MCF 10A (cell line): Measurements from ENCODE around the gene SLC8A3. TPM values are rescaled to one million over a fixed set of nuclear protein-coding genes. Genes with fewer than 3 reads are reported as not detected.
A peak's percentile ranks its signal among the peaks of the same experiment; 100 is the strongest.

Experiments used
- BruUV-seq: library from RNA; stranded (reverse); fragments of 400-500 nt; replicated peaks from 2 replicates; lab custom pipeline; 2021; lab: Mats Ljungman, UMichigan
- CTCF ChIA-PET: fragments of 300-600 bp; sonication (Branson Sonifier 250); formaldehyde crosslinking; extraction: SDS; loops from one replicate; lab custom pipeline; 2021; ENCODE audit warnings: antibody characterized with exemption, inconsistent platforms; lab: Yijun Ruan, JAX
- POLR2A ChIA-PET: fragments of 300-600, 350-650 bp; sonication (Branson Sonifier 250); formaldehyde crosslinking; extraction: SDS; loops from one replicate; lab custom pipeline; 2020; ENCODE audit warnings: antibody characterized with exemption, inconsistent platforms; lab: Yijun Ruan, JAX
- DNase-seq: peaks from one replicate; pipeline ENCODE4 v3.0.0-alpha.2; 2018; ENCODE audit not compliant: unreplicated experiment
- H3K27ac Mint-ChIP-seq: one replicate; pipeline ENCODE4 v1.8.0; 2022; ENCODE audit warnings: mild to moderate bottlenecking, low read depth, mixed read lengths; ENCODE audit not compliant: unreplicated experiment
- H3K27me3 Mint-ChIP-seq: one replicate; pipeline ENCODE4 v1.8.0; 2022; ENCODE audit warnings: mixed read lengths; ENCODE audit not compliant: insufficient read depth, unreplicated experiment
- H3K36me3 Mint-ChIP-seq: one replicate; pipeline ENCODE4 v1.8.0; 2022; ENCODE audit warnings: mild to moderate bottlenecking, moderate library complexity, mixed read lengths; ENCODE audit not compliant: insufficient read depth, unreplicated experiment
- H3K4me1 Mint-ChIP-seq: one replicate; pipeline ENCODE4 v1.8.0; 2022; ENCODE audit warnings: mixed read lengths; ENCODE audit not compliant: insufficient read depth, unreplicated experiment
- H3K4me3 Mint-ChIP-seq: one replicate; pipeline ENCODE4 v1.8.0; 2022; ENCODE audit warnings: mild to moderate bottlenecking, moderate library complexity, mixed read lengths; ENCODE audit not compliant: unreplicated experiment
- H3K9me3 Mint-ChIP-seq: one replicate; pipeline ENCODE4 v1.8.0; 2022; ENCODE audit warnings: mixed read lengths; ENCODE audit not compliant: unreplicated experiment
- intact Hi-C: fragments of 100-400 bp; cut with micrococcal nuclease; formaldehyde crosslinking; loops from 2 replicates; pipeline ENCODE4 v1.14.1; 2022
- total RNA-seq: library from RNA; stranded (reverse); gene quantifications from 2 replicates; pipeline ENCODE4 v1.2.3, GENCODE V29; 2022
- TF ChIP-seq, protein P1 (sequence below): fragments of 200-600 bp; IDR thresholded peaks from one replicate; pipeline ENCODE4 v1.8.0; 2022; ENCODE audit warnings: antibody characterized with exemption, mild to moderate bottlenecking; ENCODE audit not compliant: unreplicated experiment

Gene SLC8A3
- total RNA-seq, 1 experiment from 2014 or later: not detected

DNA sequence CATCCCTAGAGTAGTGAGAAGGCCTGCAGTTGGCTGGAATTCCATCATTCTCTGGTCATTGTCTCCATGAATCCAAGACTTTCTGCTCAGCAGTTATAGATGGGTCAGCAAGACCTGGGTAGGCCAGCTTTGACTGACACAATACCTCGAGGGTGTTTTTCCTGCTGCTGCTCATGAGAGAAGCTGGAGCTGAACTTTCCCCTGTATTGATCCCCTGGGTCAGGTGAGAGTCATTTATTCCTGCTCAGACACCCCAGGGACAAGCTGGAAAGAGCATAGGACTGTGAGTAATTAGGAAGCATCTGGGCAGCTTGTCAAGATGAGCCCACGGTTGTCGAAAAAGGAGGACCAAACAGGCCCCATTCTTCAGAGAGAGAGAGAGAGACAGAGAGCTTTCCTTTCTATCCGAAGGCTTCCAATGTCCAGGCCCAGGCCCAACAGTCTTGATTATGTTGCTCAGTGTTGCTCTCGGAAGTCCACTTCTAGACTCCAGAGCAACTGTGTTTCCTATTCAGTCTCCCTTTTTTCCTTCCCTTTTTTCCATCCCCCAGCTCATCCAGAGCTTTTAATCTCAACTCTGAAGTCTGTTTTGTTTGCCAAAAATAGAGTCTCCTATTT lies 131.1 kb downstream of the SLC8A3 start:
- DNase-seq: no peak
- H3K36me3 Mint-ChIP-seq: no peaks in the 10 kb centered on the region
- H3K27ac Mint-ChIP-seq: no peak overlapping the region
- TF ChIP-seq, protein P1, sequence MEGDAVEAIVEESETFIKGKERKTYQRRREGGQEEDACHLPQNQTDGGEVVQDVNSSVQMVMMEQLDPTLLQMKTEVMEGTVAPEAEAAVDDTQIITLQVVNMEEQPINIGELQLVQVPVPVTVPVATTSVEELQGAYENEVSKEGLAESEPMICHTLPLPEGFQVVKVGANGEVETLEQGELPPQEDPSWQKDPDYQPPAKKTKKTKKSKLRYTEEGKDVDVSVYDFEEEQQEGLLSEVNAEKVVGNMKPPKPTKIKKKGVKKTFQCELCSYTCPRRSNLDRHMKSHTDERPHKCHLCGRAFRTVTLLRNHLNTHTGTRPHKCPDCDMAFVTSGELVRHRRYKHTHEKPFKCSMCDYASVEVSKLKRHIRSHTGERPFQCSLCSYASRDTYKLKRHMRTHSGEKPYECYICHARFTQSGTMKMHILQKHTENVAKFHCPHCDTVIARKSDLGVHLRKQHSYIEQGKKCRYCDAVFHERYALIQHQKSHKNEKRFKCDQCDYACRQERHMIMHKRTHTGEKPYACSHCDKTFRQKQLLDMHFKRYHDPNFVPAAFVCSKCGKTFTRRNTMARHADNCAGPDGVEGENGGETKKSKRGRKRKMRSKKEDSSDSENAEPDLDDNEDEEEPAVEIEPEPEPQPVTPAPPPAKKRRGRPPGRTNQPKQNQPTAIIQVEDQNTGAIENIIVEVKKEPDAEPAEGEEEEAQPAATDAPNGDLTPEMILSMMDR: no peak
- no TSS peak for BruUV-seq
- peaks cover 48% of the 10 kb centered on the region for H3K27me3 Mint-ChIP-seq
- no peak overlapping the region for H3K4me3 Mint-ChIP-seq
- peaks cover 10% of the 10 kb centered on the region for H3K4me1 Mint-ChIP-seq
- no peaks in the 10 kb centered on the region for H3K9me3 Mint-ChIP-seq
- intact Hi-C loops: no loop called here
- CTCF ChIA-PET: interaction anchor here (0.5 to 3.2 kb wide), 4 partner anchors 11 to 429 kb away, joined by 3 to 25 read pairs (median 12); no protein-coding TSS in a partner anchor
- POLR2A ChIA-PET: no interaction called here

DNA sequence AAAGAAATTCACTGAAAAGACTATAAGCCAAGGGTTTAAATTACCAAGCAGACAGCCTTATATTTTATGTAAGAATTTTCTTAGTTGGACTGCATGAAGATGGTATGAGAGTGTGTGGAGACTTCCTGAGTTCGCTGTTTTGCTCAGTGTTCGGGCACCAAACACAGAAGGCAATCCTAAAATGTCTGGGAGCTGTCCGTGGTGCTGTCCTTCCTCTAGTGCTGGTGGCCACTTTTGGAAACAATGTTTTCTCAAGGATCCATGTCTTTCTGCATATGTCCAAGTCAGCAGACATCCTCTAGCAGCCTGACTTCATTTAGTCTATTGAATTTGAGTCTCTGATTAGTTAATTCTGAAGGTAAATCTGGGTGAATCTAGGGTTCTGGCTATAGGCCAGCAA lies 135.8 kb downstream of the SLC8A3 start:
- POLR2A ChIA-PET: no interaction called here

DNA sequence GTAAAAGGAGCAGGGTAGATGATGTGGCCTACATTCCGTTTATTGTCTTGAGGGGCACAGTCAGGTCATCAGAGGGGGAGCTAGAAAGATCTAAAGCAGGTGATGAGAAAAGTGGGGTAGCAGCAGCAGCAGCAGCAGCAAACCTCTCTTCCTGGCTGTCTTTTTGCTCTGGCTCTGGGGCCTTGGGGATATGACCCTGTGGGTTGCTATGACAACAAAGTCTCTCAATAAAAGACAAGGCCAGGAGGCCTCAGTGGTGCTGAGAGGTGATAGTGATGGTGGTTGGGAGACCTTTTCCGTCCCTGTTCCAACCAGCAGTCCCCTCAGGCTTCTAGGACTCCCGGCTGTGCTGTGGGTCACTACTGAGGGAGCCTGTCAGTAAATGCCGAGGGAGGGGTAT lies 138.6 kb downstream of the SLC8A3 start:
- no peak overlapping the region for H3K27ac Mint-ChIP-seq
- no peak for DNase-seq
- peaks cover 15% of the 10 kb centered on the region for H3K27me3 Mint-ChIP-seq
- no peaks in the 10 kb centered on the region for H3K9me3 Mint-ChIP-seq
- no TSS peak for BruUV-seq
- H3K4me3 Mint-ChIP-seq: no peak overlapping the region
- H3K4me1 Mint-ChIP-seq: peaks cover 12% of the 10 kb centered on the region
- POLR2A ChIA-PET: no interaction called here
- intact Hi-C loops: no loop called here
- CTCF ChIA-PET: interaction anchor here (0.5 to 0.7 kb wide), 2 partner anchors 70 to 248 kb away, joined by 3 read pairs; no protein-coding TSS in a partner anchor
- no peaks in the 10 kb centered on the region for H3K36me3 Mint-ChIP-seq
- TF ChIP-seq, protein P1: no peak

More for the DNA sequence above, 135.8 kb downstream of the SLC8A3 start:
- TF ChIP-seq, protein P1: no peak
- Mint-ChIP-seq H3K27me3 (peaks cover 43% of the 10 kb centered on the region), H3K4me1 (no peaks in the 10 kb centered on the region), H3K4me3 (no peak overlapping the region), H3K27ac (no peak overlapping the region), H3K36me3 (no peaks in the 10 kb centered on the region), H3K9me3 (no peaks in the 10 kb centered on the region)
- BruUV-seq: no TSS peak
- intact Hi-C loops: no loop called here
- peak; percentile 62 for DNase-seq
- CTCF ChIA-PET: interaction anchor here (0.6 to 1.0 kb wide), 3 partner anchors 8 to 83 kb away, joined by 3 to 5 read pairs (median 3); no protein-coding TSS in a partner anchor

DNA sequence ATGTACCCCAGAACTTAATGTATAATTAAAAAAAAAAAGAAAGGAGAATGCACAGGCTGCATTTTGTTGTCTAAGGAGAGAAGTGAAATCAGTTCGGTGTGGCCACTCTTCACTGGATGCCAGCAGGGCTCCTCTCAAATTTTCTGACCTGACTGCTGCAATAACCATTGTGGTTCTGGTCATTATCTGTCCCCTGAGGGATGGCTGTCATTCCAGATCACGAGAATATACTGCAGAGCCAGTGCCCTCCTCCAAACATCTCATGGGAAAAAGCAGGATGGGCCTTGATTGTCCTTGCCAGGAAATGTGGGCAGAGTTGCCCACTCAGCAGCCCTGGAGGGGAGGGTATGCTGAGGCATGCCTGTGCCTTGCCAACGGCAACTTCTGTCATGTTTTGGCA lies 139.1 kb downstream of the SLC8A3 start:
- ChIA-PET CTCF (no interaction called here), POLR2A (no interaction called here)
- Mint-ChIP-seq H3K9me3 (no peaks in the 10 kb centered on the region), H3K4me3 (no peak overlapping the region), H3K27me3 (peaks cover 12% of the 10 kb centered on the region), H3K27ac (no peak overlapping the region), H3K4me1 (peaks cover 13% of the 10 kb centered on the region), H3K36me3 (no peaks in the 10 kb centered on the region)
- DNase-seq: no peak
- TF ChIP-seq, protein P1: no peak
- no TSS peak for BruUV-seq
- intact Hi-C loops: no loop called here
